ENCODE measurements around the gene MACROH2A1.

- TF ChIP-seq CTCF (IDR thresholded peaks at IDR 0.05): no peak
- no peak for TF ChIP-seq NR2C2 (CRISPR knock-in tag; IDR thresholded peaks at IDR 0.05)
- TF ChIP-seq JUN (CRISPR knock-in tag; IDR thresholded peaks at IDR 0.05): no peak
- TF ChIP-seq NFE2L1 (CRISPR knock-in tag; IDR thresholded peaks at IDR 0.05): no peak
- TF ChIP-seq E2F1 (CRISPR knock-in tag; IDR thresholded peaks at IDR 0.05): no peak
- TF ChIP-seq ZNF512 (CRISPR knock-in tag; IDR thresholded peaks at IDR 0.05; ENCODE audit: borderline replicate concordance): no peak
- TF ChIP-seq KAT7 (CRISPR knock-in tag; IDR thresholded peaks at IDR 0.05; ENCODE audit: borderline replicate concordance): no peak
These were observed 38.0 kb upstream of the MACROH2A1 start for GRCh38 chr5:135436951-135437418.
